ENCODE results near the gene PTPRG. TPM values are rescaled to one million over a fixed set of nuclear protein-coding genes. Genes with fewer than 3 reads are reported as not detected.

The PTPRG gene
- total RNA-seq, 1 donor, result 41.0 TPM

GRCh38 chr3:62318752-62319569, 757.6 kb downstream of the PTPRG start:
- peak overlapping the region; percentile 73 for H3K4me3 ChIP-seq (ENCODE audit: low read depth, low read length)
- peak; percentile 84 for DNase-seq (ENCODE audit: low read depth)
- TF ChIP-seq CTCF (IDR thresholded peaks at IDR 0.05; ENCODE audit: insufficient read depth, low read depth, low read length), result no peak

- no peak overlapping the region for H3K4me3 ChIP-seq (ENCODE audit: low read depth, low read length)
- no peak for DNase-seq (ENCODE audit: low read depth)
- no peak for TF ChIP-seq CTCF (IDR thresholded peaks at IDR 0.05; ENCODE audit: insufficient read depth, low read depth, low read length)
Measured at GRCh38 chr3:62319570-62320243, 758.3 kb downstream of the PTPRG start.

- no peak for DNase-seq (ENCODE audit: low read depth)
- no peak for TF ChIP-seq CTCF (IDR thresholded peaks at IDR 0.05; ENCODE audit: insufficient read depth, low read depth, low read length)
- H3K4me3 ChIP-seq (ENCODE audit: low read depth, low read length), result no peak overlapping the region
Measured at GRCh38 chr3:62323241-62323640, 761.9 kb downstream of the PTPRG start.

GRCh38 chr3:62325896-62326295, 764.5 kb downstream of the PTPRG start:
- DNase-seq (ENCODE audit: low read depth), result no peak
- TF ChIP-seq CTCF (IDR thresholded peaks at IDR 0.05; ENCODE audit: insufficient read depth, low read depth, low read length), result no peak
- no peak overlapping the region for H3K4me3 ChIP-seq (ENCODE audit: low read depth, low read length)

GRCh38 chr3:62329971-62330370, 768.6 kb downstream of the PTPRG start:
- no peak for DNase-seq (ENCODE audit: low read depth)
- H3K4me3 ChIP-seq (ENCODE audit: low read depth, low read length), result no peak overlapping the region
- TF ChIP-seq CTCF (IDR thresholded peaks at IDR 0.05; ENCODE audit: insufficient read depth, low read depth, low read length), result no peak

- DNase-seq (ENCODE audit: low read depth), result no peak
- no peak overlapping the region for H3K4me3 ChIP-seq (ENCODE audit: low read depth, low read length)
- TF ChIP-seq CTCF (IDR thresholded peaks at IDR 0.05; ENCODE audit: insufficient read depth, low read depth, low read length), result no peak
Measured at GRCh38 chr3:62332017-62332416, 770.6 kb downstream of the PTPRG start.
